Epithelial cell of proximal tubule (primary cell): ENCODE measurements around the gene DMD. TPM values are rescaled to one million over a fixed set of nuclear protein-coding genes. Genes with fewer than 3 reads are reported as not detected.
A peak's percentile ranks its signal among the peaks of the same experiment; 100 is the strongest.

Experiments used
- DNase-seq: peaks from one replicate; pipeline ENCODE4 v3.0.0-alpha.2; 2011; ENCODE audit warnings: low read depth
- H3K4me3 ChIP-seq: 2 replicates; pipeline ENCODE4 v1.5.1; 2011; ENCODE audit warnings: low read depth, mild to moderate bottlenecking, low read length
- CTCF ChIP-seq: conservative IDR thresholded peaks from 2 replicates; pipeline ENCODE4 v1.5.1; 2012; ENCODE audit warnings: low read depth, mild to moderate bottlenecking, low read length
- total RNA-seq: library from RNA; depleted of rRNA; stranded (reverse); fragments of >200 nt; gene quantifications from 2 replicates; pipeline ENCODE4 v1.2.3, GENCODE V29; 2015

DMD gene
- total RNA-seq, 1 donor from 2014 or later, result 1.3 TPM

- DNase-seq, result no peak
- no peak overlapping the region for H3K4me3 ChIP-seq
- TF ChIP-seq CTCF, result no peak
These were observed 1839.4 kb downstream of the DMD start for GRCh38 chrX:31371956-31372355.

GRCh38 chrX:31367816-31368215, 1843.5 kb downstream of the DMD start:
- DNase-seq, result no peak
- no peak overlapping the region for H3K4me3 ChIP-seq
- TF ChIP-seq CTCF, result no peak

- peak; percentile 1 for DNase-seq
- no peak overlapping the region for H3K4me3 ChIP-seq
- no peak for TF ChIP-seq CTCF
These were observed 1845.3 kb downstream of the DMD start for GRCh38 chrX:31366041-31366440.

GRCh38 chrX:31356275-31357212, 1854.8 kb downstream of the DMD start:
- TF ChIP-seq CTCF, result no peak
- no peak for DNase-seq
- no peak overlapping the region for H3K4me3 ChIP-seq

GRCh38 chrX:31355206-31355955, 1856.0 kb downstream of the DMD start:
- TF ChIP-seq CTCF, result no peak
- H3K4me3 ChIP-seq, result no peak overlapping the region
- no peak for DNase-seq

- no peak overlapping the region for H3K4me3 ChIP-seq
- TF ChIP-seq CTCF, result no peak
- DNase-seq, result no peak
These were observed 1858.3 kb downstream of the DMD start for GRCh38 chrX:31353095-31353494.
